Measurements from ENCODE around the gene PPM1H. TPM values are rescaled to one million over a fixed set of nuclear protein-coding genes. Genes with fewer than 3 reads are reported as not detected.
"Not testable (repeated sequence)": the region's sequence is repeated elsewhere in the genome, so short reads cannot be mapped to it uniquely, and the experiment has no call there.

Gene PPM1H
- total and polyA plus RNA-seq, 2 donors = 1.4 to 6.5 TPM

DNA sequence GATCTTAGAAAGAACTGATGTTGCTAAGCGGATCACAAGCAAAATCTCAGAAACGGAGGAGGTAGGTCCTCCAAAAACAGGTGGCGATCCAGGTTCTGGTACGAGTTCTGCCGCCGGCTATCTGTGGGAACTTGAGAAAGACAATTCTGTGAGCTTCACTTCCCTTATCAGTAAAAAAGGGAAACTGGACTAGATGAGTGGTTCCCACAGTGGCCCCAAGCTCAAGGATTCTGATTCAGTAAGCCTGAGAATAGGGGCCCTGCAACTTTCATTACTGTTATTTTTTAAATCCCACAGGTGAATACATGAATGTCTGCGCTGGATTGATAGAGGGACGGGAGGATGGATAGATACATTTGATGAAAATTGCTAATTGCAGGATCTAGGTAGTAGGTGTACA lies 160.2 kb downstream of the PPM1H start:
- no peak for DNase-seq (ENCODE audit: extremely low spot score)
- H3K4me3 ChIP-seq (ENCODE audit: low read depth, low read length) = no peak overlapping the region
- 91% methylated on average over 8 of the region's 8 CpGs for WGBS
- H3K27ac ChIP-seq (ENCODE audit: low read depth) = no peak overlapping the region
- H3K4me1 ChIP-seq (ENCODE audit: insufficient read depth) = no peaks in the 10 kb centered on the region
- no peaks in the 10 kb centered on the region for H3K36me3 ChIP-seq (ENCODE audit: insufficient read depth)

DNA sequence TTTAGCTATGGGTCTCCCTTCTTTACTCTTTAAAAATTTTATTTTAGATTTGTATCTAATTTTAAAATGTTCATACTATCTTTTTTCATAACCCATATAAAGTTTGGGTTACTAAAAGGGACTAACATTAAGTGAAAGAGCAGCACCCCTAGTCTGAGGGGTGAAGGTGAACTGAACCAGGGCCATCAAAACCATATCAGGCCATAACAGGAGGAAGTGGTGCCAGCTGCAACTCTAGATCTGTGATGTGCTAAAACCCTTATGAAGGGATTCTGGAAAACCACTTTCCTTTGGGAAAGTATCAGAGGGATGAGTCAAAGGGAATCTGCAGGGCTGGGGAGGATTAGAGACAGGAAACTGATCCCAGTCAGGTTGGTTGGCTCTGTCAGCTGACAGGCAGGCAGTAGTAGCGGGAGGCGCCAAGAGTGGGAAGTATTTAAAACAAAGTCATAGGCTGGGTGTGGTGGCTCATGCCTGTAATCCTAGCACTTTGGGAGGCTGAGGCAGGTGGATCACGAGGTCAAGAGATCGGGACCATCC lies 162.5 kb downstream of the PPM1H start:
- H3K4me3 ChIP-seq (ENCODE audit: low read depth, low read length) = no peak overlapping the region
- no peak for DNase-seq (ENCODE audit: extremely low spot score)
- H3K4me1 ChIP-seq (ENCODE audit: insufficient read depth) = no peaks in the 10 kb centered on the region
- 95% methylated on average over 4 of the region's 4 CpGs for WGBS
- no peak overlapping the region for H3K27ac ChIP-seq (ENCODE audit: low read depth)
- H3K36me3 ChIP-seq (ENCODE audit: insufficient read depth) = no peaks in the 10 kb centered on the region

DNA sequence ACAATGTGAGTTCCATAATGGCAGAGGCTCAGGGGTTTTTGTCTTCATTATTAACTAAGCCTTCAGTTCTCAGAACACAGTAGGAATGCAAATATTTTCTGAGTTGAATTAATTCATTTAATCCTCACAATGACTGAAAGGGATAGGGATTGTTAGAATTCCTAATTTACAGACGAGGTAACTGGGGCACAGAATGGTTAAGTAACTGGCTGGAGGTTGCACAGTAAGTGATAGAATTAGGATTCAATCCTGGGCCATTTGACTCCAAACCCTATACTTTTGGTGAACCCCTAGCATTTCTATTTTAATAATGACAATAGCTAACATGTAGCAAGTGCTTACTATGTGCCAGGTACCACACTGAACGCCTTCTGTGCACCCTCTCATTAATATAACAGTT lies 163.1 kb downstream of the PPM1H start:
- no peak for DNase-seq (ENCODE audit: extremely low spot score)
- WGBS = 90% methylated on average over 2 of the region's 2 CpGs

DNA sequence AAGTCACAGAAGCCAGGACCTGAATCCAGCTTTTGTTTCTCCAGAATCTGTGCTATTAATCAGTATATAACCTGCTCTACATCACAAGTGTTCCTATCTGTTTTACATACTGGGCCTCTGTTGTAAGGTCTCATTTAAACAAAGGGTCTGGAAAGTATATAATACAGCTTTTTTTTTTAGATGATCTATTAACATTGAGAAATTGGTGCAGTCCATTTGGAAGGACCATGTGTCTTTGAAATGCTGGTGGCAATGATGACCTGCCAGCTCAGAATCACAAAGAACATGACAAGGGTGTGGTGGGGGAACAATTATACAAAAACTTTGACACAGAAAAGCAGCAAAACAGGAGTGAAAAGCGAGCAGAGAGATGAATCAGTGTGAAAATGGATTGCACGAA lies 164.6 kb downstream of the PPM1H start:
- Histone ChIP-seq H3K27ac (ENCODE audit: low read depth) (no peak overlapping the region), H3K36me3 (ENCODE audit: insufficient read depth) (no peaks in the 10 kb centered on the region), H3K4me1 (ENCODE audit: insufficient read depth) (no peaks in the 10 kb centered on the region), H3K4me3 (ENCODE audit: low read depth, low read length) (no peak overlapping the region)
- 95% methylated on average over 2 of the region's 2 CpGs for WGBS
- DNase-seq (ENCODE audit: extremely low spot score) = no peak

More for the DNA sequence above, 163.1 kb downstream of the PPM1H start:
- no peak overlapping the region for H3K4me3 ChIP-seq (ENCODE audit: low read depth, low read length)
- no peak overlapping the region for H3K27ac ChIP-seq (ENCODE audit: low read depth)
- no peaks in the 10 kb centered on the region for H3K4me1 ChIP-seq (ENCODE audit: insufficient read depth)
- no peaks in the 10 kb centered on the region for H3K36me3 ChIP-seq (ENCODE audit: insufficient read depth)

DNA sequence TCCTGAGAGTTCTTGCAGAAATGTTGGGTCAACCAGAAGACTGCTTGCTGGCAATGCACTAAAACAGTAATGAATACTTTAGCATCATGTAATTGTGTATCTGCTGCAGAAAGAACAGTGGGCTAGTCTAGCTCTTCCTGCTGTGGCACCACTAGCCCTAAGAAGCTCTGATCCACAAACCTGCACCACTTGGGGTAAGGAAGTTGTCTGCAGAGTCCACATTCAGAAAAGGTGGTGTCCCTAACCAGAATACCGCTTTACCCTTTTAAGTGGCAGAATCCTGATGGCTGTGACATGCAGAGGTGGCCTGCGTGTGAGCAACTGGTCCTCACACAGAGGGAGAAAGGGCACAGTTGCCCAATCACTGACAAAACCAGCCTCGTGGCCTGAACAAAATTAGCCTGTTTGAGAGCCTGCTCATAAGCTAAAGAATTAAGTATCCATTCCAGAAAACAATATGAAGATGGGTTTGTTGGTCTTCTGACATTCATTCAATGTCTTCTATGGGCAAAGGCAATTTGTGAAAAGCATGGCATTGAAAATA lies 165.8 kb downstream of the PPM1H start:
- Histone ChIP-seq H3K27ac (ENCODE audit: low read depth) (no peak overlapping the region), H3K4me3 (ENCODE audit: low read depth, low read length) (no peak overlapping the region), H3K4me1 (ENCODE audit: insufficient read depth) (no peaks in the 10 kb centered on the region), H3K36me3 (ENCODE audit: insufficient read depth) (no peaks in the 10 kb centered on the region)
- WGBS = 97% methylated on average over 3 of the region's 3 CpGs
- DNase-seq (ENCODE audit: extremely low spot score) = no peak

DNA sequence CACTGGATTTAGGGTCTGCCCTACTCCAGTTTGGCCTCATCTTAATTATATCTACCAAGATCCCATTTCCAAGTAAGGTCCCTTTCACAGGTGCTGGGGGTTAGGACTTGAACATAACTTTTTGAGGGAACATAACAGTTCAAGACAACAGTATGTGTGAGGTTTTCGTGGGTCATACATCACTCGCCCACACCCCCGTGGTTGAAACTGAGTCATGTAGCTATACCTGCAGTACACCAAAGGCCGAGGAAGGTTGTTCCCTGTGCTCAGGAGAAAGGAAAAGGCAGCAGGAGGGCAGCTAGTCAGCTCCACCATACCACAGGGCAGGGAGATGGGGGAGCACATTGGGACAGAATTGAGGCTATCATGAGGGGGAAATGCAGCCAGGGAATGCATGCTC lies 167.0 kb downstream of the PPM1H start:
- no peak overlapping the region for H3K4me3 ChIP-seq (ENCODE audit: low read depth, low read length)
- WGBS = 95% methylated on average over 4 of the region's 4 CpGs
- no peak overlapping the region for H3K27ac ChIP-seq (ENCODE audit: low read depth)
- H3K36me3 ChIP-seq (ENCODE audit: insufficient read depth) = no peaks in the 10 kb centered on the region
- H3K4me1 ChIP-seq (ENCODE audit: insufficient read depth) = no peaks in the 10 kb centered on the region
- DNase-seq (ENCODE audit: extremely low spot score) = no peak

DNA sequence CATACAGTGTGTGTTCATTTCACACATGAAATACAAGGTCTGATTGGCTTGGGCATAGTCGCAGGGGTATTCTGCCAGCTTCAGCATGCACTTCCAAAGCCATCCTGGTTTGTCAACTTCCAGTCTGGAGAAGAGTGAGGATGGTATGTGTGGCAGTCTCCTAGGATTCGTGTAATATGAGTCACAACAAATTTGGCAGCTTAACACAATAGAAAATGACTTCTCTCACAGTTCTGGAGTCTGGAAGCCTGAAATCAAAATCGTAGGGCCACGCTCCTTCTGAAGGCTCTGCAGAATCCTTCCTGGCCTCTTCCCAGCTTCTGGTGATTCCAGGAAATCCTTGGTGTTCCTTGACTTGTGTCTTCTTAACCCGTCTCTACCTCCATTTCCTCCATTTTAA lies 167.5 kb downstream of the PPM1H start:
- Histone ChIP-seq H3K4me3 (ENCODE audit: low read depth, low read length) (no peak overlapping the region), H3K36me3 (ENCODE audit: insufficient read depth) (no peaks in the 10 kb centered on the region), H3K4me1 (ENCODE audit: insufficient read depth) (no peaks in the 10 kb centered on the region), H3K27ac (ENCODE audit: low read depth) (no peak overlapping the region)
- 80% methylated on average over 5 of the region's 5 CpGs for WGBS
- no peak for DNase-seq (ENCODE audit: extremely low spot score)

DNA sequence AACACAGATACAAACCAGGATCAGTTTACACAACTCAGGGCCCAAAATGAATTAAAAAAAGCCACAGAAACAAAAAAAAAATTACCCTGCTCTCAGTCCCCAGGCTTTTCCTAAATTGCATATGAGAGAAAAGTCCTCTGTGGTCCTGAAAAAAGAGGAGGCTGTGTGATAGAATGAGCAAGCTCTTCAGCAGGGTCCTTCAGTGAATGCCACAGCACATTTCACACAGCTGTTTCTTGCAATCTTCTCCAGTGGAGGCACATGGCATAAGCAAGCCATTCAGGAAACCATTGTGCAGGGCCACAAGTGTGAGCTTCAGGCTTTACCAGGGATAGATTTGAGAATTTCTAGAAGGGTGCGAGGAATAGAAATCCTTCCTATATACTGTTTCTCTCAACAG lies 168.5 kb downstream of the PPM1H start:
- DNase-seq (ENCODE audit: extremely low spot score) = no peak
- H3K27ac ChIP-seq (ENCODE audit: low read depth) = no peak overlapping the region
- 97% methylated on average over 1 of the region's 1 CpG for WGBS

DNA sequence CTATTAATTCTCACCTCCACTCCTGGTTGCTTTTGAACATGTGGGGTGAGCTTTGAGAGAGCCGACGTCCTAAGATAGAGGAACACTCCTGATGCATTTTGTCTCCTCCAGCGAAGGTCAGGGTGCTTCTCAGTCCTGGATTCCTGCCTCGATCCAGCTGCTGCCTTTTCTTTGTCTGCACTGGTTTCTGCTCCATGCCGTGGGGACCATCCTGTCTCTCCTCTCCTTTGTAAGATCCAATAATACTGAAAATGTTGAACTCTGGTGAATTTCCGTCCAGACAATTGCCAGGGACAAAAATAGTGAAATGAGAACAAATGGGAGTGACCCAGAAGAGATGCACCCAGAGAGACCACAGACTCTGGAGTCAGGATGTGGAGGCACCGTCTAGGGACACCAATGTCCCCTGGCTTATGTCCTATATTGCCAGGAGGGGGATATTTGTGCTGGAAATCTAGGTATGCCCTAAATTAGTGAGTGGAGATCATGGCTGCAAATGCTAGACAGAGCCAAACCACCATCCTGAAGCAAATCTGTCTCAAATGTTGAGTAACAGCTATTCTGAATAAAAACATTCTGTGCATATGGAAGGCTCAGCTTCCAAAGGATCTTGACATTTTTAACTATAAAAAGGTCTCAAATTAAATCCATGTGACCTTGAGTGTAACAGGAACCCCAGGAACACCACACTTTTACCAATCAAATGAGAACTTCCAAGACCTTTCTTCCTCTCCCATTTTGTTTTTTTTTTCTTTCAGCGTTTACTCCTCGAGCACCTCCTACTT lies 170.9 kb downstream of the PPM1H start:
- DNase-seq (ENCODE audit: extremely low spot score) = no peak
- Histone ChIP-seq H3K27ac (ENCODE audit: low read depth) (no peak overlapping the region), H3K36me3 (ENCODE audit: insufficient read depth) (no peaks in the 10 kb centered on the region), H3K4me3 (ENCODE audit: low read depth, low read length) (no peak overlapping the region), H3K4me1 (ENCODE audit: insufficient read depth) (no peaks in the 10 kb centered on the region)
- 65% methylated on average over 9 of the region's 9 CpGs for WGBS

More for the DNA sequence above, 168.5 kb downstream of the PPM1H start:
- H3K36me3 ChIP-seq (ENCODE audit: insufficient read depth) = no peaks in the 10 kb centered on the region
- H3K4me1 ChIP-seq (ENCODE audit: insufficient read depth) = no peaks in the 10 kb centered on the region
- H3K4me3 ChIP-seq (ENCODE audit: low read depth, low read length) = no peak overlapping the region

DNA sequence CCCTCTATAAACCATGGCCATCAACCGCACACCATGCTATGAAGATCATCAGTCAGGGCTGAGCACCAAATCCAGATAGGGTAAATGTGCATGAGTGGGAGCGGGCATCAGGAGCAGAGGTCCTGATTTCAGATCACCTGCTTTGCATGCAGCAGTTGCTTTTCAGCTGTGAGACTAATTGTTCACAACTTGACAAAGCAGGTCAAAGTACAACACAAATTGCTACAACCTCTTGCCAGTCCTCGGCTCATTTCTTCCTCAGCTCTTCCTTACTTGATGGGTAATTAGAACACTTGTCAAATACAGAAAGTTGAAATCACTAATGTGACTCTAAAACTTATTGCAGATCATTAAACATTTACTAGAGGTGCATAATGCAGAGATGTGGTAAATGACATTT lies 171.6 kb downstream of the PPM1H start:
- Histone ChIP-seq H3K36me3 (ENCODE audit: insufficient read depth) (no peaks in the 10 kb centered on the region), H3K4me3 (ENCODE audit: low read depth, low read length) (no peak overlapping the region), H3K4me1 (ENCODE audit: insufficient read depth) (no peaks in the 10 kb centered on the region), H3K27ac (ENCODE audit: low read depth) (no peak overlapping the region)
- no peak for DNase-seq (ENCODE audit: extremely low spot score)
- WGBS = 98% methylated on average over 3 of the region's 3 CpGs

DNA sequence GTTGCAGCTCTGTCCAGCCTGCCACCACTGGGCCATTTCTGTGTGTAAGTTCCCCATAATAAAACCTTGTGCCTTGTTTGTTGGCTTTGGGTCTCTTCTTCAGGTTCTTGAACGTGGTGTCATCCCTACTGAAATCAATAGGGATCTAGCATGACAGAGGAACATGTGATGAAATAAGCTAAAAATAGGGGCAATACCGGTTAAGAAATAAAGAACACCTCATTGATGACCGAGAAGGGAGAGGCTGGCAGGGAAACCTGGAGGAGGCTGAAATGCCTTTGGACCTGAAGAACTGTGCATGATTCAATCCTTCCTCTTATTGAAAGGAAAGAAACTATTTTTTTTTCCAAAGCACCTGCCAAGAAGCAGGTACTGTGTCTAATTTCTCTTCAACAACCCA lies 172.3 kb downstream of the PPM1H start:
- no peaks in the 10 kb centered on the region for H3K4me1 ChIP-seq (ENCODE audit: insufficient read depth)
- H3K36me3 ChIP-seq (ENCODE audit: insufficient read depth) = no peaks in the 10 kb centered on the region
- no peak for DNase-seq (ENCODE audit: extremely low spot score)
- 92% methylated on average over 3 of the region's 3 CpGs for WGBS
- no peak overlapping the region for H3K4me3 ChIP-seq (ENCODE audit: low read depth, low read length)
- no peak overlapping the region for H3K27ac ChIP-seq (ENCODE audit: low read depth)

DNA sequence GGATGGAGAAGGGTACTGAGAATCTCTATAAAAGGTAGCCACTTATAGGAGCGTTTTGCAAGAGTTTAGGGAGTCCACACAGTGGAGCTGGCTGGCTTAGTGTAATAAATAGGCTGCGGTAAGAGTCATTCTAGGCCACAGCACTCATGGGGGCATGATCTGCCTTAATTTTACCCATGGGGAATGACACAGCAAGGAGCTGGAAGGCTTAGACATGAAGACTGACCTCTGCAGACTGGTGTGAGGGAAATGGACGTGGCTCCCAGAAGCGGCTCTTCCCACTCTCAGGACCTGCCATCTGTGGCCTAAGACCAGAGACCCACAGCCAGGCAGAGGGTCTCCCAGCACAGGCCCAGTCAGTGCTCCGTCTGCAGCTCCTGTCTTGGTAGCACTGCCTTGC lies 173.3 kb downstream of the PPM1H start:
- Histone ChIP-seq H3K4me1 (ENCODE audit: insufficient read depth) (no peaks in the 10 kb centered on the region), H3K4me3 (ENCODE audit: low read depth, low read length) (no peak overlapping the region), H3K36me3 (ENCODE audit: insufficient read depth) (no peaks in the 10 kb centered on the region), H3K27ac (ENCODE audit: low read depth) (no peak overlapping the region)
- 69% methylated on average over 5 of the region's 5 CpGs for WGBS
- no peak for DNase-seq (ENCODE audit: extremely low spot score)

DNA sequence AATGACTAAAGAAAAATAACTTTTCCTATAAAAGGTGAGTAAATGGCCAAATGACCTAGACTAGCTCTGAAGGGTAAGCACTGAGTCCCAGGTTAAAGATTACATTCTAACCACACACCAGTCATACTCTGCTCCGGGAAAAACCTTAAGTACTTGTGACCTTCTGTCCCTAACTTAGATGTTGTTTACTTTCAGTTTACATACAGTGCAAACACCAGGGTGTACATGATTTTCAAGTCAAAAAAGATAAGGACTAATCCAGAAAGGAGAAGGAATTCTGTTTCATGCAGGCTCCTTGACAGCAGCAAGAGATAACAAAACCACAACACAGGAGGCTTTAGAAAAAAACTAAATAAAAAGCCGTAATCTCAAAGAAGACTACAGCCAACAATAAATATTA lies 174.2 kb downstream of the PPM1H start:
- Histone ChIP-seq H3K36me3 (ENCODE audit: insufficient read depth) (no peaks in the 10 kb centered on the region), H3K4me1 (ENCODE audit: insufficient read depth) (no peaks in the 10 kb centered on the region), H3K27ac (ENCODE audit: low read depth) (no peak overlapping the region), H3K4me3 (ENCODE audit: low read depth, low read length) (no peak overlapping the region)
- WGBS = 21% methylated on average over 2 of the region's 2 CpGs
- no peak for DNase-seq (ENCODE audit: extremely low spot score)

DNA sequence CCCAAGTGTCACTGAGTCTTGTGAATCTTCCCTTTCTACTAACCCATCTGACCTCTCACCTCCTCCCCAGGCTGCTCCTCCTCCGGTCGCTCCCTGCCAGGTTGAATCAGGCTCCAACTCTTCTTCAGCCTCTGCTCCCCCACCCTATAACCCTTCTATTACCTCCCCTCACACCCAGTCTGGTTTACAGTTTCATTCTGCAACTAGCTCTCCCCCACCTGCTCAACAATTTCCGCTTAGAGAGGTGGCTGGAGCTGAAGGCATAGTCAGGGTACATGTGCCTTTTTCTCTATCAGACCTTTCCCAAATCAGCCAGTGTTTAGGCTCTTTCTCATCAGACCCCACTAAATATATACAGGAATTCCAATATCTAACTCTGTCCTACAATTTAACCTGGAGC lies 174.6 kb downstream of the PPM1H start:
- not testable (repeated sequence) for DNase-seq (ENCODE audit: extremely low spot score); H3K4me1 ChIP-seq (ENCODE audit: insufficient read depth); H3K36me3 ChIP-seq (ENCODE audit: insufficient read depth); H3K4me3 ChIP-seq (ENCODE audit: low read depth, low read length); H3K27ac ChIP-seq (ENCODE audit: low read depth)
- 67% methylated on average over 3 of the region's 3 CpGs for WGBS

Data from urinary bladder (tissue), 4 donors.